SU-DHL-6 (cell line): ENCODE data around the gene GPD1.

ENCODE experiments used
- H2AFZ ChIP-seq: fragments of 200-600 bp; sonication (generic); 2 replicates; pipeline ENCODE4 v1.6.1; 2014; ENCODE audit warnings: low read depth, mild to moderate bottlenecking, moderate library complexity, mixed read lengths, antibody characterized with exemption, low read length; ENCODE audit not compliant: severe bottlenecking
- H3F3A ChIP-seq: fragments of 200-600 bp; shearing (Covaris generic); 2 replicates; pipeline ENCODE4 v1.6.0; 2016; ENCODE audit warnings: antibody characterized with exemption, mild to moderate bottlenecking; ENCODE audit not compliant: insufficient read depth
- H3K27ac ChIP-seq: fragments of 200-600 bp; sonication (generic); 2 replicates; pipeline ENCODE4 v1.5.1; 2016; ENCODE audit warnings: low read depth, mild to moderate bottlenecking, low read length, moderate library complexity, mixed read lengths
- H3K27me3 ChIP-seq: fragments of 200-600 bp; sonication (generic), shearing (Covaris generic); 2 replicates; pipeline ENCODE4 v1.6.0; 2014; ENCODE audit warnings: mild to moderate bottlenecking, low read length
- H3K36me3 ChIP-seq: fragments of 200-600 bp; sonication (generic); 2 replicates; pipeline ENCODE4 v1.6.1; 2014; ENCODE audit warnings: mild to moderate bottlenecking, low read length, mixed read lengths
- H3K4me2 ChIP-seq: fragments of 300-600, 200-600 bp; shearing (Covaris generic), sonication (generic); 2 replicates; pipeline ENCODE4 v1.6.0; 2014; ENCODE audit warnings: low read length, low read depth, mild to moderate bottlenecking; ENCODE audit not compliant: poor library complexity, severe bottlenecking
- H3K4me3 ChIP-seq: fragments of 200-600 bp; sonication (generic); 2 replicates; pipeline ENCODE4 v1.5.1; 2014; ENCODE audit warnings: antibody characterized with exemption, low read length, mild to moderate bottlenecking, mixed read lengths; ENCODE audit not compliant: insufficient read depth, poor library complexity, severe bottlenecking
- H3K79me2 ChIP-seq: fragments of 200-600 bp; sonication (generic); 2 replicates; pipeline ENCODE4 v1.6.1; 2014; ENCODE audit warnings: mild to moderate bottlenecking, low read length, moderate library complexity; ENCODE audit not compliant: insufficient read depth
- H3K9ac ChIP-seq: fragments of 200-600 bp; sonication (generic); 2 replicates; pipeline ENCODE4 v1.7.0; 2014; ENCODE audit warnings: mild to moderate bottlenecking, low read length
- H3K9me2 ChIP-seq: fragments of 200-600 bp; sonication (generic); replicated peaks from 2 replicates; pipeline ENCODE4 v1.6.1; 2014; ENCODE audit warnings: low read length; ENCODE audit not compliant: insufficient read depth
- H3K9me3 ChIP-seq: fragments of 200-600 bp; sonication (generic); 2 replicates; pipeline ENCODE4 v1.6.1; 2014; ENCODE audit warnings: low read length, mixed read lengths; ENCODE audit not compliant: insufficient read depth
- H4K20me1 ChIP-seq: fragments of 200-600 bp; sonication (generic); 2 replicates; pipeline ENCODE4 v1.6.1; 2014; ENCODE audit warnings: low read depth, mild to moderate bottlenecking, antibody characterized with exemption, low read length, moderate library complexity, mixed read lengths
- EZH2phosphoT487 ChIP-seq: fragments of 200-600 bp; sonication (generic), shearing (Covaris generic); conservative IDR thresholded peaks from 2 replicates; pipeline ENCODE4 v1.6.1; 2018; ENCODE audit warnings: mild to moderate bottlenecking, antibody characterized with exemption, low read length, moderate library complexity, mixed read lengths
- TF ChIP-seq, protein P1 (sequence below): fragments of 200-600 bp; sonication (generic); IDR thresholded peaks from one replicate; pipeline ENCODE4 v1.5.1; 2017; ENCODE audit warnings: antibody characterized with exemption, mild to moderate bottlenecking, low read length, moderate library complexity; ENCODE audit not compliant: insufficient read depth, poor library complexity, severe bottlenecking

Gene GPD1

DNA sequence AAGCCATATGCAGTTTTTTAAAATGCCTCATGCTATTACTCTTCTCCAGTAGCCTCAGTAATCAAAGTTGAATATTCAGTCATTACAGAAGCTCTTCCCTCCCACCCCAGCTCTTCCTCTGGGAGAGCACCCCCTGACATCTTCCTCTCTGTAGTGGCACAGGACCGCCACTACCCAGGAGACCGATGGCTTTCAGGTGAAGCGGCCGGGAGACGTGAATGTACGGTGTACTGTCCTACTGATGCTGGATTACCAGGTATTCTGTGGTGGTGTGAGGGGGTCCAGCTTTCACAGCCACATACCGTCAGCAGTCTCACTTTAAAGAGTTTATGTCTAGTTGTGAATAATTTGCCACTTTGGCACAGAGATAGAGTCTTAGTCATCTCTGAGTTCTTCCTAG lies 14.1 kb upstream of the GPD1 start:
- Histone ChIP-seq H3F3A (peaks cover 22% of the 10 kb centered on the region), H3K9me3 (no peaks in the 10 kb centered on the region), H3K27me3 (no peaks in the 10 kb centered on the region), H3K9me2 (no peaks in the 10 kb centered on the region), H3K9ac (no peak overlapping the region), H3K27ac (no peak overlapping the region), H3K4me3 (no peak overlapping the region), H3K4me2 (no peak overlapping the region), H2AFZ (no peak overlapping the region), H3K36me3 (peaks cover 23% of the 10 kb centered on the region), H3K79me2 (no peaks in the 10 kb centered on the region; the same call in 1 of the 2 replicates), H4K20me1 (no peaks in the 10 kb centered on the region)
- TF ChIP-seq, protein P1, sequence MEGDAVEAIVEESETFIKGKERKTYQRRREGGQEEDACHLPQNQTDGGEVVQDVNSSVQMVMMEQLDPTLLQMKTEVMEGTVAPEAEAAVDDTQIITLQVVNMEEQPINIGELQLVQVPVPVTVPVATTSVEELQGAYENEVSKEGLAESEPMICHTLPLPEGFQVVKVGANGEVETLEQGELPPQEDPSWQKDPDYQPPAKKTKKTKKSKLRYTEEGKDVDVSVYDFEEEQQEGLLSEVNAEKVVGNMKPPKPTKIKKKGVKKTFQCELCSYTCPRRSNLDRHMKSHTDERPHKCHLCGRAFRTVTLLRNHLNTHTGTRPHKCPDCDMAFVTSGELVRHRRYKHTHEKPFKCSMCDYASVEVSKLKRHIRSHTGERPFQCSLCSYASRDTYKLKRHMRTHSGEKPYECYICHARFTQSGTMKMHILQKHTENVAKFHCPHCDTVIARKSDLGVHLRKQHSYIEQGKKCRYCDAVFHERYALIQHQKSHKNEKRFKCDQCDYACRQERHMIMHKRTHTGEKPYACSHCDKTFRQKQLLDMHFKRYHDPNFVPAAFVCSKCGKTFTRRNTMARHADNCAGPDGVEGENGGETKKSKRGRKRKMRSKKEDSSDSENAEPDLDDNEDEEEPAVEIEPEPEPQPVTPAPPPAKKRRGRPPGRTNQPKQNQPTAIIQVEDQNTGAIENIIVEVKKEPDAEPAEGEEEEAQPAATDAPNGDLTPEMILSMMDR: no peak
- no peak for TF ChIP-seq EZH2phosphoT487

GRCh38 chr12:50090391-50090790 lies 13.4 kb upstream of the GPD1 start:
- Histone ChIP-seq H3K36me3 (peaks cover 23% of the 10 kb centered on the region), H3K27ac (no peak overlapping the region), H2AFZ (no peak overlapping the region), H3K9me2 (no peaks in the 10 kb centered on the region), H3K79me2 (no peaks in the 10 kb centered on the region; the same call in 1 of the 2 replicates), H3K27me3 (no peaks in the 10 kb centered on the region), H3K4me2 (no peak overlapping the region), H3K9ac (no peak overlapping the region), H3F3A (peaks cover 21% of the 10 kb centered on the region), H3K4me3 (no peak overlapping the region), H3K9me3 (no peaks in the 10 kb centered on the region), H4K20me1 (no peaks in the 10 kb centered on the region)
- TF ChIP-seq, protein P1: no peak
- TF ChIP-seq EZH2phosphoT487: no peak

DNA sequence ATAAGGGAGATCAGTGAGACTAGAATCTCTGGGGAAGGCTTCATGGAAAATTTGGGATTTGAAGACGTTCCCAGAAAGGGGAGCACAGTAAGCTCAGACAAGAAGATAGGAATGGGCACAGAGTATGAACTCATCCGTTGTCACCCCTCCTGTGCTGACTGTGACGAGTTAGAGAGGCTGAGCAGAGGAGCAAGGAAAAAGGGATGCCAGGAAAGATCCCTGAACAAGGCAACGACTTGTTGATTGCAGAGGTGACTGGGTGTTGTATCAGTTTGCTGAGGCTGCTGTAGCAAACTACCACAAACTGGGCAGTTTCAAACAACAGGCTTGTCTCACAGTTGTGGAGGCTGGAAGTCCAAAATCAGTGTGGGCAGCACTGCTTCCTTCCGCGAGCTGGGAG lies 5.9 kb upstream of the GPD1 start:
- Histone ChIP-seq H3K27me3 (no peaks in the 10 kb centered on the region), H3K27ac (no peak overlapping the region), H3K9me3 (no peaks in the 10 kb centered on the region), H3K36me3 (peaks cover 12% of the 10 kb centered on the region; the same call in 1 of the 2 replicates), H3K9me2 (no peaks in the 10 kb centered on the region), H3K4me3 (no peak overlapping the region), H4K20me1 (no peaks in the 10 kb centered on the region), H3K79me2 (no peaks in the 10 kb centered on the region), H3K4me2 (no peak overlapping the region), H3K9ac (no peak overlapping the region), H2AFZ (no peak overlapping the region), H3F3A (no peaks in the 10 kb centered on the region)
- TF ChIP-seq, protein P1: no peak
- TF ChIP-seq EZH2phosphoT487: no peak
